GM23338 (cell line): ENCODE data around the gene ZBTB7A. TPM values are rescaled to one million over a fixed set of nuclear protein-coding genes. Genes with fewer than 3 reads are reported as not detected.

ENCODE experiments used
- ATAC-seq: fragments of 200-7000 bp; cut with Tn5 transposase; 3 replicates; pipeline ENCODE4 v1.9.1; 2020
- DNase-seq: peaks from one replicate; pipeline ENCODE4 v3.0.0-alpha.2; 2015; ENCODE audit warnings: low spot score
- H2AFZ ChIP-seq: fragments of 200-600 bp; sonication (generic); 2 replicates; pipeline ENCODE4 v1.8.0; 2016; ENCODE audit warnings: antibody characterized with exemption, mild to moderate bottlenecking, moderate library complexity
- H3F3A ChIP-seq: fragments of 200-600 bp; sonication (generic); replicated peaks from 2 replicates; pipeline ENCODE4 v1.8.0; 2017; ENCODE audit warnings: antibody characterized with exemption, mixed run types, low read depth
- H3K27ac ChIP-seq: fragments of 200-600 bp; sonication (generic); 2 replicates; pipeline ENCODE4 v1.6.1; 2016; ENCODE audit warnings: low read depth
- H3K27me3 ChIP-seq: fragments of 200-600 bp; sonication (generic); 2 replicates; pipeline ENCODE4 v1.8.0; 2016; ENCODE audit warnings: mild to moderate bottlenecking, mixed run types, moderate library complexity; ENCODE audit not compliant: insufficient read depth
- H3K36me3 ChIP-seq: fragments of 200-600 bp; sonication (generic); 2 replicates; pipeline ENCODE4 v1.8.0; 2016; ENCODE audit warnings: mild to moderate bottlenecking; ENCODE audit not compliant: insufficient read depth
- H3K4me1 ChIP-seq: fragments of 200-600 bp; sonication (generic); 2 replicates; pipeline ENCODE4 v1.8.0; 2016; ENCODE audit warnings: mild to moderate bottlenecking, moderate library complexity; ENCODE audit not compliant: insufficient read depth
- H3K4me2 ChIP-seq: fragments of 200-600 bp; sonication (generic); 2 replicates; pipeline ENCODE4 v1.7.1; 2017; ENCODE audit warnings: mixed run types
- H3K4me3 ChIP-seq: fragments of 200-600 bp; sonication (generic); 2 replicates; pipeline ENCODE4 v1.6.1; 2016; ENCODE audit warnings: mixed run types
- H3K79me2 ChIP-seq: fragments of 200-600 bp; sonication (generic); replicated peaks from 2 replicates; pipeline ENCODE4 v1.8.0; 2017; ENCODE audit warnings: mild to moderate bottlenecking; ENCODE audit not compliant: insufficient read depth
- H3K9me2 ChIP-seq: fragments of 200-600 bp; sonication (generic); 2 replicates; pipeline ENCODE4 v1.8.0; 2017; ENCODE audit not compliant: insufficient read depth
- H4K20me1 ChIP-seq: fragments of 200-600 bp; sonication (generic); replicated peaks from 2 replicates; pipeline ENCODE4 v1.8.0; 2017; ENCODE audit warnings: mild to moderate bottlenecking; ENCODE audit not compliant: insufficient read depth
- H3K27ac Mint-ChIP-seq: 2 replicates; pipeline ENCODE4 v1.8.0; 2020; ENCODE audit warnings: inconsistent platforms, mild to moderate bottlenecking, moderate library complexity, mixed read lengths
- H3K27me3 Mint-ChIP-seq: 3 replicates; pipeline ENCODE4 v1.8.0; 2022; ENCODE audit warnings: low read depth, mild to moderate bottlenecking, moderate library complexity, mixed read lengths, inconsistent platforms; ENCODE audit not compliant: insufficient read depth, poor library complexity
- H3K36me3 Mint-ChIP-seq: 3 replicates; pipeline ENCODE4 v1.8.0; 2021; ENCODE audit warnings: low read depth, mild to moderate bottlenecking, inconsistent platforms, moderate library complexity, mixed read lengths
- H3K4me1 Mint-ChIP-seq: 3 replicates; pipeline ENCODE4 v1.8.0; 2020; ENCODE audit warnings: mild to moderate bottlenecking, inconsistent platforms, mixed read lengths
- H3K4me3 Mint-ChIP-seq: 3 replicates; pipeline ENCODE4 v1.8.0; 2021; ENCODE audit warnings: moderate library complexity, mild to moderate bottlenecking, inconsistent platforms, mixed read lengths
- H3K9me3 Mint-ChIP-seq: 3 replicates; pipeline ENCODE4 v1.8.0; 2020; ENCODE audit warnings: moderate library complexity, mild to moderate bottlenecking, inconsistent platforms, mixed read lengths
- CREB1 ChIP-seq: fragments of 250-450 bp; sonication (Bioruptor Pico); IDR thresholded peaks from 2 replicates; pipeline ENCODE4 v1.5.0; 2020; ENCODE audit warnings: low read depth, mild to moderate bottlenecking, moderate library complexity
- EZH2 ChIP-seq: fragments of 200-600 bp; sonication (generic); IDR thresholded peaks from one replicate; pipeline ENCODE4 v1.8.0; 2017; ENCODE audit warnings: antibody characterized with exemption, mild to moderate bottlenecking, low read depth; ENCODE audit not compliant: unreplicated experiment
- EZH2phosphoT487 ChIP-seq: fragments of 200-600 bp; sonication (generic); IDR thresholded peaks from one replicate; pipeline ENCODE4 v1.8.1; 2018; ENCODE audit warnings: antibody characterized with exemption; ENCODE audit not compliant: unreplicated experiment
- JUNB ChIP-seq: IDR thresholded peaks from one replicate; pipeline ENCODE4 v1.6.1; 2016; ENCODE audit warnings: antibody characterized with exemption; ENCODE audit not compliant: unreplicated experiment
- NANOG ChIP-seq: IDR thresholded peaks from 2 replicates; pipeline ENCODE4 v1.6.1; 2016; ENCODE audit warnings: antibody characterized with exemption, borderline replicate concordance
- POLR2AphosphoS5 ChIP-seq: IDR thresholded peaks from 2 replicates; pipeline ENCODE4 v1.6.1; 2016; ENCODE audit warnings: antibody characterized with exemption, low read depth
- STAT1 ChIP-seq: IDR thresholded peaks from one replicate; pipeline ENCODE4 v1.6.1; 2016; ENCODE audit warnings: antibody characterized with exemption; ENCODE audit not compliant: unreplicated experiment
- ZNF114 ChIP-seq: fragments of 250-450 bp; sonication (Bioruptor Pico); IDR thresholded peaks from 2 replicates; pipeline ENCODE4 v1.5.0; 2020; ENCODE audit warnings: mild to moderate bottlenecking, moderate library complexity
- ZNF331 ChIP-seq: fragments of 250-450 bp; sonication (Bioruptor Pico); IDR thresholded peaks from 2 replicates; pipeline ENCODE4 v1.5.0; 2020; ENCODE audit warnings: low read depth, mild to moderate bottlenecking, moderate library complexity
- polyA plus RNA-seq: library from polyadenylated mRNA; unstranded; fragments of >200 nt; fragmentation: Nextera tagmentation; extraction: Ambion mirVana; gene quantifications from 2 replicates; pipeline ENCODE4 v1.2.1, GENCODE V29; 2016
- total RNA-seq: library from RNA; depleted of rRNA; stranded (reverse); fragments of >200 nt; shearing (Covaris generic); gene quantifications from 2 replicates; pipeline ENCODE4 v1.2.3, GENCODE V29; 2014
- TF ChIP-seq, protein P1 (sequence below): IDR thresholded peaks from one replicate; pipeline ENCODE4 v1.6.1; 2018; ENCODE audit warnings: antibody characterized with exemption; ENCODE audit not compliant: unreplicated experiment
- TF ChIP-seq, protein P2 (sequence below): IDR thresholded peaks from 2 replicates; pipeline ENCODE4 v1.6.1; 2016; ENCODE audit warnings: antibody characterized with exemption
- TF ChIP-seq, protein P3 (sequence below): fragments of 250-450 bp; sonication (Bioruptor Pico); IDR thresholded peaks from 2 replicates; pipeline ENCODE4 v1.5.0; 2020; ENCODE audit warnings: mild to moderate bottlenecking, moderate library complexity
- TF ChIP-seq, protein P4 (sequence below), 2 experiments: fragments of 200-600 bp in 1 of 2; sonication (generic) in 1 of 2; conservative IDR thresholded peaks; 2 replicates each; pipeline versions ENCODE4 v1.5.1 to v1.6.1; 2016 to 2017; ENCODE audit warnings: antibody characterized with exemption in 2 of 2, low read depth in 2 of 2, mild to moderate bottlenecking in 2 of 2, moderate library complexity in 1 of 2

ZBTB7A gene
- total and polyA plus RNA-seq, 2 experiments from 2014 or later = 9.5 to 35.0 TPM

DNA sequence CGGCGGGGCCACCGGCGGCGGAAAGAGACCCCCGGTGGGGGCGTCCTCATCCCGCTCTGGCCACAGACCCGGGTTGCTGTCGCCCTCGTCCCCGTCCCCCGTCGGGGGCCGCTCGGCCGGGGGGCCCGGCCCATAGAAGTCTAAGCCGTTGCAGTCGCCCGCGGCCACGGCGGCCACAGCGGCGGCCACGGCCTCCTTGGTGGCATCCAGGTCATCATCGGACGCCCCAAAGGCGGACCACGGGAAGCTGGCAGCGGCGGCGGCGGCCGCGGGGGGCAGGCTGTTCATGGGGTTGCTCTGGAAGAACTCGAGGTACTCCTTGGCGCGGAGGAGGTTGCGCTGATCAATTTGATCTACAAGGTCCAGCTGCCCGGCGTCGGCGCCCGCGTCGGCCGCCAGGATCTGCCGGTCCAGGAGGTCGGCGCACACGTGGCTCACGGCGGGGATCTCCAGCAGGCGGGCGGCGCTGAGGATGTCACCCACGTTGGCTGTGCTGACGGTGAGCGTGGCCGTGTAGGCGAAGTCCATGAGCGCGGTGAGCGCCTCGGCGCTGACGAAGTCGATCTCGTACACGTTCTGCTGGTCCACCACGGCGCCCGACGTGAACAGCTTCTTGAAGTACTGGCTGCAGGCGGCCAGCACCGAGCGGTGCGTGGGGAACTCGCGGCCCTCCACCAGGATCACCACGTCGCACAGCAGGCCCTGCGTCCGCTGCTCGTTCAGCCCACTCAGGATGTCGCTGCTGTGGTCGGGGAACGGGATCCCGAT, 12.1 kb downstream of the ZBTB7A start:
- no peaks in the 10 kb centered on the region for H3K4me1 ChIP-seq
- peaks cover 47% of the 10 kb centered on the region for H3K36me3 Mint-ChIP-seq
- H3K9me2 ChIP-seq = no peaks in the 10 kb centered on the region
- no peak overlapping the region for H3K27ac Mint-ChIP-seq
- H2AFZ ChIP-seq = no peak overlapping the region
- no peaks in the 10 kb centered on the region; the same call in 1 of the 3 replicates for H3K9me3 Mint-ChIP-seq
- no peak overlapping the region for H3K4me3 Mint-ChIP-seq
- H3K36me3 ChIP-seq = no peaks in the 10 kb centered on the region
- H3K4me1 Mint-ChIP-seq = peaks cover 10% of the 10 kb centered on the region
- H3F3A ChIP-seq = peaks cover 36% of the 10 kb centered on the region
- DNase-seq (peak; percentile 1), ATAC-seq (no peak)
- no peaks in the 10 kb centered on the region for H3K27me3 ChIP-seq
- TF ChIP-seq EZH2 (no peak), NANOG (no peak), ZNF114 (CRISPR knock-in tag) (no peak), ZNF331 (CRISPR knock-in tag) (no peak), CREB1 (CRISPR knock-in tag) (no peak), JUNB (no peak), EZH2phosphoT487 (no peak), STAT1 (no peak), POLR2AphosphoS5 (no peak)
- TF ChIP-seq, protein P1, sequence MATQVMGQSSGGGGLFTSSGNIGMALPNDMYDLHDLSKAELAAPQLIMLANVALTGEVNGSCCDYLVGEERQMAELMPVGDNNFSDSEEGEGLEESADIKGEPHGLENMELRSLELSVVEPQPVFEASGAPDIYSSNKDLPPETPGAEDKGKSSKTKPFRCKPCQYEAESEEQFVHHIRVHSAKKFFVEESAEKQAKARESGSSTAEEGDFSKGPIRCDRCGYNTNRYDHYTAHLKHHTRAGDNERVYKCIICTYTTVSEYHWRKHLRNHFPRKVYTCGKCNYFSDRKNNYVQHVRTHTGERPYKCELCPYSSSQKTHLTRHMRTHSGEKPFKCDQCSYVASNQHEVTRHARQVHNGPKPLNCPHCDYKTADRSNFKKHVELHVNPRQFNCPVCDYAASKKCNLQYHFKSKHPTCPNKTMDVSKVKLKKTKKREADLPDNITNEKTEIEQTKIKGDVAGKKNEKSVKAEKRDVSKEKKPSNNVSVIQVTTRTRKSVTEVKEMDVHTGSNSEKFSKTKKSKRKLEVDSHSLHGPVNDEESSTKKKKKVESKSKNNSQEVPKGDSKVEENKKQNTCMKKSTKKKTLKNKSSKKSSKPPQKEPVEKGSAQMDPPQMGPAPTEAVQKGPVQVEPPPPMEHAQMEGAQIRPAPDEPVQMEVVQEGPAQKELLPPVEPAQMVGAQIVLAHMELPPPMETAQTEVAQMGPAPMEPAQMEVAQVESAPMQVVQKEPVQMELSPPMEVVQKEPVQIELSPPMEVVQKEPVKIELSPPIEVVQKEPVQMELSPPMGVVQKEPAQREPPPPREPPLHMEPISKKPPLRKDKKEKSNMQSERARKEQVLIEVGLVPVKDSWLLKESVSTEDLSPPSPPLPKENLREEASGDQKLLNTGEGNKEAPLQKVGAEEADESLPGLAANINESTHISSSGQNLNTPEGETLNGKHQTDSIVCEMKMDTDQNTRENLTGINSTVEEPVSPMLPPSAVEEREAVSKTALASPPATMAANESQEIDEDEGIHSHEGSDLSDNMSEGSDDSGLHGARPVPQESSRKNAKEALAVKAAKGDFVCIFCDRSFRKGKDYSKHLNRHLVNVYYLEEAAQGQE = no peak
- TF ChIP-seq, protein P2, sequence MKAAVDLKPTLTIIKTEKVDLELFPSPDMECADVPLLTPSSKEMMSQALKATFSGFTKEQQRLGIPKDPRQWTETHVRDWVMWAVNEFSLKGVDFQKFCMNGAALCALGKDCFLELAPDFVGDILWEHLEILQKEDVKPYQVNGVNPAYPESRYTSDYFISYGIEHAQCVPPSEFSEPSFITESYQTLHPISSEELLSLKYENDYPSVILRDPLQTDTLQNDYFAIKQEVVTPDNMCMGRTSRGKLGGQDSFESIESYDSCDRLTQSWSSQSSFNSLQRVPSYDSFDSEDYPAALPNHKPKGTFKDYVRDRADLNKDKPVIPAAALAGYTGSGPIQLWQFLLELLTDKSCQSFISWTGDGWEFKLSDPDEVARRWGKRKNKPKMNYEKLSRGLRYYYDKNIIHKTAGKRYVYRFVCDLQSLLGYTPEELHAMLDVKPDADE = no peak
- TF ChIP-seq, protein P3, sequence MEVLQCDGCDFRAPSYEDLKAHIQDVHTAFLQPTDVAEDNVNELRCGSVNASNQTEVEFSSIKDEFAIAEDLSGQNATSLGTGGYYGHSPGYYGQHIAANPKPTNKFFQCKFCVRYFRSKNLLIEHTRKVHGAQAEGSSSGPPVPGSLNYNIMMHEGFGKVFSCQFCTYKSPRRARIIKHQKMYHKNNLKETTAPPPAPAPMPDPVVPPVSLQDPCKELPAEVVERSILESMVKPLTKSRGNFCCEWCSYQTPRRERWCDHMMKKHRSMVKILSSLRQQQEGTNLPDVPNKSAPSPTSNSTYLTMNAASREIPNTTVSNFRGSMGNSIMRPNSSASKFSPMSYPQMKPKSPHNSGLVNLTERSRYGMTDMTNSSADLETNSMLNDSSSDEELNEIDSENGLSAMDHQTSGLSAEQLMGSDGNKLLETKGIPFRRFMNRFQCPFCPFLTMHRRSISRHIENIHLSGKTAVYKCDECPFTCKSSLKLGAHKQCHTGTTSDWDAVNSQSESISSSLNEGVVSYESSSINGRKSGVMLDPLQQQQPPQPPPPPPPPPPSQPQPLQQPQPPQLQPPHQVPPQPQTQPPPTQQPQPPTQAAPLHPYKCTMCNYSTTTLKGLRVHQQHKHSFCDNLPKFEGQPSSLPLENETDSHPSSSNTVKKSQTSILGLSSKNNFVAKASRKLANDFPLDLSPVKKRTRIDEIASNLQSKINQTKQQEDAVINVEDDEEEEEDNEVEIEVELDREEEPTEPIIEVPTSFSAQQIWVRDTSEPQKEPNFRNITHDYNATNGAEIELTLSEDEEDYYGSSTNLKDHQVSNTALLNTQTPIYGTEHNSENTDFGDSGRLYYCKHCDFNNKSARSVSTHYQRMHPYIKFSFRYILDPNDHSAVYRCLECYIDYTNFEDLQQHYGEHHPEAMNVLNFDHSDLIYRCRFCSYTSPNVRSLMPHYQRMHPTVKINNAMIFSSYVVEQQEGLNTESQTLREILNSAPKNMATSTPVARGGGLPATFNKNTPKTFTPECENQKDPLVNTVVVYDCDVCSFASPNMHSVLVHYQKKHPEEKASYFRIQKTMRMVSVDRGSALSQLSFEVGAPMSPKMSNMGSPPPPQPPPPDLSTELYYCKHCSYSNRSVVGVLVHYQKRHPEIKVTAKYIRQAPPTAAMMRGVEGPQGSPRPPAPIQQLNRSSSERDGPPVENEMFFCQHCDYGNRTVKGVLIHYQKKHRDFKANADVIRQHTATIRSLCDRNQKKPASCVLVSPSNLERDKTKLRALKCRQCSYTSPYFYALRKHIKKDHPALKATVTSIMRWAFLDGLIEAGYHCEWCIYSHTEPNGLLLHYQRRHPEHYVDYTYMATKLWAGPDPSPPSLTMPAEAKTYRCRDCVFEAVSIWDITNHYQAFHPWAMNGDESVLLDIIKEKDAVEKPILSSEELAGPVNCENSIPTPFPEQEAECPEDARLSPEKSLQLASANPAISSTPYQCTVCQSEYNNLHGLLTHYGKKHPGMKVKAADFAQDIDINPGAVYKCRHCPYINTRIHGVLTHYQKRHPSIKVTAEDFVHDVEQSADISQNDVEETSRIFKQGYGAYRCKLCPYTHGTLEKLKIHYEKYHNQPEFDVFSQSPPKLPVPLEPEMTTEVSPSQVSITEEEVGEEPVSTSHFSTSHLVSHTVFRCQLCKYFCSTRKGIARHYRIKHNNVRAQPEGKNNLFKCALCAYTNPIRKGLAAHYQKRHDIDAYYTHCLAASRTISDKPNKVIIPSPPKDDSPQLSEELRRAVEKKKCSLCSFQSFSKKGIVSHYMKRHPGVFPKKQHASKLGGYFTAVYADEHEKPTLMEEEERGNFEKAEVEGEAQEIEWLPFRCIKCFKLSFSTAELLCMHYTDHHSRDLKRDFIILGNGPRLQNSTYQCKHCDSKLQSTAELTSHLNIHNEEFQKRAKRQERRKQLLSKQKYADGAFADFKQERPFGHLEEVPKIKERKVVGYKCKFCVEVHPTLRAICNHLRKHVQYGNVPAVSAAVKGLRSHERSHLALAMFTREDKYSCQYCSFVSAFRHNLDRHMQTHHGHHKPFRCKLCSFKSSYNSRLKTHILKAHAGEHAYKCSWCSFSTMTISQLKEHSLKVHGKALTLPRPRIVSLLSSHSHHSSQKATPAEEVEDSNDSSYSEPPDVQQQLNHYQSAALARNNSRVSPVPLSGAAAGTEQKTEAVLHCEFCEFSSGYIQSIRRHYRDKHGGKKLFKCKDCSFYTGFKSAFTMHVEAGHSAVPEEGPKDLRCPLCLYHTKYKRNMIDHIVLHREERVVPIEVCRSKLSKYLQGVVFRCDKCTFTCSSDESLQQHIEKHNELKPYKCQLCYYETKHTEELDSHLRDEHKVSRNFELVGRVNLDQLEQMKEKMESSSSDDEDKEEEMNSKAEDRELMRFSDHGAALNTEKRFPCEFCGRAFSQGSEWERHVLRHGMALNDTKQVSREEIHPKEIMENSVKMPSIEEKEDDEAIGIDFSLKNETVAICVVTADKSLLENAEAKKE (CRISPR knock-in tag) = no peak
- TF ChIP-seq, protein P4, sequence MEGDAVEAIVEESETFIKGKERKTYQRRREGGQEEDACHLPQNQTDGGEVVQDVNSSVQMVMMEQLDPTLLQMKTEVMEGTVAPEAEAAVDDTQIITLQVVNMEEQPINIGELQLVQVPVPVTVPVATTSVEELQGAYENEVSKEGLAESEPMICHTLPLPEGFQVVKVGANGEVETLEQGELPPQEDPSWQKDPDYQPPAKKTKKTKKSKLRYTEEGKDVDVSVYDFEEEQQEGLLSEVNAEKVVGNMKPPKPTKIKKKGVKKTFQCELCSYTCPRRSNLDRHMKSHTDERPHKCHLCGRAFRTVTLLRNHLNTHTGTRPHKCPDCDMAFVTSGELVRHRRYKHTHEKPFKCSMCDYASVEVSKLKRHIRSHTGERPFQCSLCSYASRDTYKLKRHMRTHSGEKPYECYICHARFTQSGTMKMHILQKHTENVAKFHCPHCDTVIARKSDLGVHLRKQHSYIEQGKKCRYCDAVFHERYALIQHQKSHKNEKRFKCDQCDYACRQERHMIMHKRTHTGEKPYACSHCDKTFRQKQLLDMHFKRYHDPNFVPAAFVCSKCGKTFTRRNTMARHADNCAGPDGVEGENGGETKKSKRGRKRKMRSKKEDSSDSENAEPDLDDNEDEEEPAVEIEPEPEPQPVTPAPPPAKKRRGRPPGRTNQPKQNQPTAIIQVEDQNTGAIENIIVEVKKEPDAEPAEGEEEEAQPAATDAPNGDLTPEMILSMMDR (conservative IDR thresholded peaks at IDR 0.05; ENCODE audit: low read depth in 2 of 2) = no peak
- no peak overlapping the region for H3K4me2 ChIP-seq
- peaks cover 19% of the 10 kb centered on the region for H3K27me3 Mint-ChIP-seq
- no peak overlapping the region for H3K27ac ChIP-seq
- H4K20me1 ChIP-seq = peaks cover 51% of the 10 kb centered on the region
- no peak overlapping the region for H3K4me3 ChIP-seq
- peaks cover 74% of the 10 kb centered on the region for H3K79me2 ChIP-seq
